Cerebellar nuclear complex (tissue), 1 donor: Measurements from ENCODE around the gene PAK6.

Source experiments
- DNase-seq, 2 experiments: peaks; one replicate each; lab custom pipeline; 2025; lab: John Stamatoyannopoulos, UW

Gene PAK6

DNA sequence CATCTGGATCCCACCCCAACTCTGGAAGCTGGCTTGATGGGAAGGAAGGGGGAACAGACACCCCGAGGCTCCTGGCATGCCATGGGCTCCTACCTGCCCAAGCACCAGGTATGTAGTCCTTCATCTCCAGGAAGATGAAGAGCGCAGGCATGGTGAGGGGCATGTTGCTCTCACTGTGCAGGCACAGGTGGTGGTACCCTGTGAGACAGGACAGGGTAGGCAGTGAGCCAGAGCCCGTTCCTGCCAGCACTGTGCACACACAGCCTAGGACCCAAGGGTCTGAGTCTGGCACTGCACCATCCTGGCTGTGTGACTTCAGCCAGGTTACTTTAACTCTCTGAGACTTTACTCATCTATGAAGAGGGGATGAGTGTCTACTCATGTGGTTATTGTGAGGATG lies 53.4 kb downstream of the PAK6 start:
- DNase-seq = no peak

DNA sequence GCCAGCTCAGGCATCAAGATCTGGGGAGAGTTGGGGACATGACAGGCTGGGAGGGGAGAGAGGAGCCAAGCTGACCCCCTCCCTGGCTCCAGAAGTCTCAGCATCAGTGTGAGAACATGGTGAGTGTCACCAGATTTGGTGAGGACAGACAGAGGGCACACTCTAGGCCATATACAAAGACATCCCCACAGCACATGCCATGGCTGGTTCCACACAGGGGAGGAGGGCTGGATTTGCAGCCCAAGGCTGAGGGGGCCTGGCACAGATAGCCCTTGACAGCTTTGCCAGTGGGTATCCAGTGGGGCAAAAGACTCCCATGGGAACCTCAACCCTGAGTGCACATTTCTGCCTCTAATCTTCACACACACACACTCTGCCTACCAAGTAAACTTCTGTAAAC lies 54.1 kb downstream of the PAK6 start:
- DNase-seq = no peak

DNA sequence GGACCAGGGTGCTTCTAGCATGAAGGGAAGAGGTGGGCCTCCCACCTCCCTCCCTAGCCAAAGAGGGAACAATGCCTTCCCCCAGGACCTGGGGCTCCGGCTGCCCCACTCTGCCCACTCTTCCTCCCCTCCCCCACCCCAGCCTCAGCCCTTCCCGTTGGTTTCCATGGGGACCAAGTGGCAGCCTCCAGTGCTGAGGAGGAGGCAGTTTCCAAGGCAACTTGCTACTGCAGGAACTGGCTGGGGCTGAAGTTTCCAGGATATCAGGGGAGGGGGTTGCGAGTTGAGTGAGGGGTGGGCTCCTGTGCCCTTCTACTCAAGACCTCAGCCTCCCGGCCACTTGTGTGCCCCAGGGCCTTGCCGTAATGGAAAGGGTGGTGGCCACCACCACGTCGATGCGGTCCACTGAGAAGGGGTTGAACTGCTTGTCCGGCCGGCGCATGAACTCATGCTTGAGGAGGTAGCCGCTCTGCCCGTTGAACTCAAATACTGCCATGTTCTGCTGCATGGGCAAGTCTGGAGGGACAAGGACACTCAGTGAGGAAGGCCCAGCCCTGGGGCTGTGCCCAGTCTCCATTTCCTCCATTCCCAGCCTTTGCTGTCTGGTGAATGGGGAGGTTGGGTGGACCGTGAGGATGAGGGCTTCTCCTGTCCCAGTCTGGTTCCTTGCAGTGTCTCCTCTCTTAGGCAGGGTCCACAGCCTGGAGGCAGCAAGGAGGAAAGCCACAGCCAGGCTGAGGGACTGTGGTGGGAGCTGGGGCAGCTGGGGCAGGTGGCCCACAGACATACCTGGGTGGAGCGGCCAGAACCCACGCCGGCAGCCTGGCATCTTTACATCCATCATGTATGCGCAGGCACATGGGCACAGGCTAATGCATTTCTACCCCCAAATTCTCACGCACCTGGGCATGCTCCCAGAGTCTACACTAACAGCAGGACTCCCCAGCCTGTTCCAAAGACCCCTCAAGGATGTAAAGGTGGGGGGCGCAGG lies 55.3 kb downstream of the PAK6 start:
- no peak for DNase-seq

DNA sequence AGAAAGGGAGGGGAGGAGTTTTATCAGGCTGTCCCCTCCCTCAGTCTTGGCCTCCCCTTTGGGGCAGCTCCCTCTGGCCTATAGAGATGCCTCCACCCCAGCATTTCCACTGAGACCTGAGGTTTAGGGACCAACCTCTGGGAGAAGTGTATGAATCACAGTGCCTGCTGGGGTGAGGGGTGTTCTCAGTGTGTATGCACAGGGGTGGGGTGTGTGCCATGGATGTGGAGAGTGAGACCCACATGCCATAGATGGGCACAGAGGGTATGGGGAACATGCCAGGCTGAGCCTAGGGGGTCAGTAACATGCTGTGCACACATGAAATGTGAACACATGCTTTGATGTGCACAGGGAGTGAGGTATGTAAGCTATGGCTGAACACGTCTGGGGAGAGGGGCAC lies 56.4 kb downstream of the PAK6 start:
- no peak for DNase-seq

DNA sequence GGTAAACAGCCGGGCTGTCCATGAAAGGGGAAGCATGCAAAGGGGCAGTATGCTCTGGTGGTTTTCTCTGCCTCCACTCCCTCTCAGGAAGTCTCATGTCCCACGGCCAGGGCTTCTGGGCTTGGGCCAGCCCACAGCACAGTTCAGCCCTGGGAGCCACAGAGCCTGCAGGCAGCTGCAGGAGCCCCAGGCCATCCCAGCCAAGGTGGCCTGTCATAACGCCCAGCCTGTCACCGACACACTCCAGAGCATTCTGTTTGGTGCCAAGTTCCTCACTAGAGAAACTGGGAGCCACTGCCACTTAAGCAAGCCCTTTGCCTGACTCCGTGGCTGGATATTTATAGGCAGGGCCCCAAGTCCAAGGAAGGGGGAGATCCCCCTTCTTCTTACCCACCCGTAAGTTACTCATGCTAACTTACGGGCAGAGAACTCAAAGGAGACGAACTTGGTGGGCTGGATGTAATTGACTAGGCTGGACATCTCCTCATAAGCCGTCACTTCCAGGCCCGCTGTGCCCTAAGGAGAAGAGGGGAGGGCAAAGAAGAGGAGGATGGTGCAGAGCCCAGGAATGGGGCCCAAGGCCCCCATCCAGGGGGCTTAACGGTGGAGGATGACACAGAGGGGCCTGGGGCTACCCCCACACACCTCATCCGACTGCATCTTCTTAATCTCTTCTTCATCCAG lies 57.2 kb downstream of the PAK6 start:
- DNase-seq = no peak

DNA sequence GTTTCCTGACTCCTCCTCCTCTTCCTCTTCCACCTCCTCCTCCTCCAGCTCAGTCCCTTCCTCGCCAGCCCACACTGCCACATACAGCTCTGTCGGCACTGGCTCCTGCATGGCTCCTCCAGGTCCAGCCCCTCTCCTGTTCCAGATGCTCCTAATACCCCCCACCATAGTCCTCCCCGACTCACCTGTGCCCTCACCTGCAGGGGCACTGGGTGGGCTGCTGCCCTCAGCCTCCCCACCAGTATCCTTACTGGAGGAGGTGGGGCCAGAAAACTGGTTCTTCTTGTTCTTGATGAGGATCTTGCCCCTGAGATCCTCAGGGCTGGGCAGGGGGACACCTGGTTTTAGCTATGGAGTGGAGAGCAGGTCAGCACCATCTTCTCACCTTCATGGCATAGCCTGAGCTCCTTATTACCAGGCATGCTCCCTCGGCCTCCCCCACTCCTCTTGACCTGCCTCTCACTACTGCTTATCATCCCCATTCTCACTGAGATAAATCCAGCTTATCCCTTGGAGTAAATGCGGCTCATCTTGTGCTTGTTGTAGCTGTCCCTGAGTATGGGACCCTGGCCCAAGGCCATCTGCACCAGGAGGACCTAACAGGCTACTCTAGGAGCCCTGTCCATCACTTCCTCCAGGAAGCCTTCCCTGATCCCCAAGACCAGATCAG lies 57.8 kb downstream of the PAK6 start:
- DNase-seq = no peak

DNA sequence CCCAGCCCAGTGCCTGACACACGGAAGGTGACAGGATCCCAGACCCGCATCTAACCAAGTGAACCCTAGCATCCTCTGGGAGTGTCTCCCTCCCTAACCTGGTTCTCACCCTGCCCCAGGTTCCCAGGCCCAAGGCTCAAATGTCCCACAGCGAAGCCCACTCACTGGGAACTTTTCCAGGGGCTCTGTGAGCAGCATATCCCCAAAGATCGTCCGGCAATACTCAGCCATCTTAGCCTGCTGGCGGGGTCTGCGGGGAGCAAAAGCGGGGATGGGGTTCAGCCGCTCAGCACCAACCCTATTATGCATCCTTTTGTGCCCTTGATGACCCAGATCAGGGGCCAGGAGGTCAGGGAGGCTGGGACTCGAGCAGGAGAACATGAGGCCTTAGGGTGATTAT lies 58.5 kb downstream of the PAK6 start:
- DNase-seq = no peak

DNA sequence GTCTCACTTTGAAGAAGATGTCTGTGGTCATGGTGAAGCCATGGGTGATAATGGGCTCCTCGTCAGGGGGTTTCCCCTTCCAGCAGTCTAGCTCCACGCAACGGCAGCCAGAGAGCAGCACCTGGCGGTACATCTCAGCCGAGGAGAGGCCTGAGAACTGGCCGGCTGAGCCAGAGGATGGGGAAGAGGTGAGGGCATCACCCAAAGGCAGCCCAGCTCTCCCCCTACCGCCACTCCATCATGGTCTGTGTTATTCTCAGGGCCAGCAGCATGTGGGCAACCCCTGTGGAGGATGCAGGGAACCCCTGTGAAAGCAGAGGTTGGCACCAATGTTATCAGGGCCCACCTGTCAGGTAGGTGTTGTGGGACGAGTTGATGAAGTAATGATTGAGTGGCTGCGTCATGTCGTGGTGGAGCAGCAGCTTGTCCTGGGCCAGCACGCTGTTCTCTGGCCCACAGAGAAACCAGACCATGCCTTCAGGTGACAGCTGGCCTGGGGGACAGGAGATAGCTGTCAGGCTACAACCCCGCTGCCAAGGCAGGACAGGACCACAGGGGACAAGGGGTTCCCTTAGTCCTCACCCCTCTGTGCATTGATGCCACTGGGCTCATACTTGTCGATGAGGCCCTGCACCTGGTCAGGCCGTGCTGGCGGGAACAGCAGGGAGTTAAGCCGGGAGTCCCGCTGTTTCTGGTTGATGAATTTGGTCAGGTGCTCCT lies 59.5 kb downstream of the PAK6 start:
- no peak for DNase-seq

DNA sequence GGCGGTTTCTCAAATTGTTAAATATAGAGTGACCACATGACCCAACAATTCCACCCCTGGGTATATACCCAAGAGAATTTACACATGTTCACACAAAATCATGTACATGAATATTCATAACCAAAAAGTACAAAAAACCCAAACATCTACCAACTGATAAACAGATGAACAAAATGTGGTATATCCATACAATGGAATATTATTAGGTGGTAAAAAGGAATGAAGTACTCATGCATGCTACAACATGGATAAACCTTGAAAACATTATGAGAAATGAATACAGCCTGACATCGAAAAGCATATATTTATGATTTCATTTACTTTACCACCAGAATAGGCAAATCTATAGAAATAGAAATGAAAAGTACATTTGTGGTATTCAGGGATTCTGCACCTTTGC lies 61.5 kb downstream of the PAK6 start:
- no peak for DNase-seq

DNA sequence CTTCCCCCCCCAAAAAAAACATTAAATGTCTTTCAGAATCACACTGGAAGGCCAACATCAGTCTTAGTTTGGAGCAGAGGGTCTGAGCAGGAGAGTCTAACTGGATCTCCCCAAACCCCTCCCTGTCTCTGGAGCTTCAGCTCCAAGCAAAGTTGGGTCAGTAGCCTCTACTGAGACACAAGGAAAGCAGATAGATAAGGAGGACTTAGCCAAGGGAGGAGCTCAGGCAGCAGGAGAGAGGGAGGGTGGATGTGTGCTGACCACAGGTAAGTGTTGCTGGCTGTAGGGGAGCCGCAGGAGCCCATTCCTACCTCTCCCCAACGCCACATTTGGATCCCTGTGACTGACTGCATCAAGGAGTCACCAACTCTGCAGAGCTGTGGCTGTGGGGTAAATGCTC lies 61.9 kb downstream of the PAK6 start:
- DNase-seq = no peak

DNA sequence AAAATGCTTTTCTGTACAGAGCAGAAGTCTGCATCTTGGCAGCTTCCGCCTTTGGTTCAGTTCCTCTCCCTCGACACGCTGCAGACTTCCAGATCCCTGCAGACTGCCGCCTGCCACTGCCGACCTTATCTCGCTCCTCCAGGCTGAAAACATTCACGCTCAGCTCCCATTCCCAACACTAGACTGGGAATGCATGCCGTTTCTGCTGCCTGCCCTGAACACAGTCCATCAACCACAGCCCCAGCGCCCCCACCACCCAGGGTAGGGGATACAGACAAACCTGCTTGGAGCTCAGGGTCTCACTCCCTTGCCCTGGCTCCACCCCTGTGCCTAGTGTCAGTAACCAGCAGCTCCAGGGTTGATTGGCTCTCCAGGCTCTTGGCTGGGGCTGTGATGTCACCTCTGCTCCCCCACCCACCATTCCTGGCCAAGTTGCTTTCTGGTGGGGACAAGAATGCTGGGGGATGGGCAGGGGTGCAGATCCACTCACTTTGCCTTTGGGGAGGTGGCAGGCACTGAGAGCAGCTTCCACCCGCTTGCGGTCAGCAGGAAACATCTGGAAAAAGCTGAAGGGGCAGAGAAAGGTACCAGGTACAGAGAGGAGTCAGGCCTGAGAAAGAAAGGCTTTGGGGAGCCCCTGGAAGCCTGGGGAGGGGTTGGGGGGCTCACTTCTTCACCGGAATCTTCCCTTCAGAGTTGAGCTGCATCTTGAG lies 62.8 kb downstream of the PAK6 start:
- no peak for DNase-seq

DNA sequence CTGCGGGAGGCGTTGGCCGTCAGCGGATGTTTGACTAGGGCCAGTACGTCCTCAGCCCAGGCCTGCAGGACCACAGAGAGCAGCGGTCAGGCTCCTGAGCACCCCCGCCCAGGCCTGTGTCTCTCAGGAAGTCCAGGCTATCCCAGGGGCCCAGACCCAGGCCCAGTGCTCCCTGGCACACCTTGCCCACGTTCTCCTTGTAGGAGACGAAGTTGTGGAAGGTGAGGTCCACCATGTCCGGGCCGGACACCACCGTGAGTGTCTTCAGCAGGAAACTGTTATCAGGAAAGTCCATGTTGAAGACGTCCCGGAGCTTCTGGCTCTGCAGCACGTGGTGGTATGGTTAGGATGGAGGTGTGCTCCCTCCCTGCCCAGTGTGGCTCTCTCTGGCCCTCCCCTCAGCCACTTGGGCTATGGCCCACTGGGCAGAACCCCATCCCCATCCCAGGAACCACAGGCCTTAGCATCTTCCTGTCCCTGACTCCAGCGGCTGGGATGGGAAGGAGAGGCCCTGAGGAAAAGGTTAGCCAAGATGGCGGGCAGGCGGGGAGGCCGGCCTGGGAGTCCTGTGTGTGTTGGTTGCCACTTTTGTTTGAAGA lies 63.5 kb downstream of the PAK6 start:
- DNase-seq = no peak

DNA sequence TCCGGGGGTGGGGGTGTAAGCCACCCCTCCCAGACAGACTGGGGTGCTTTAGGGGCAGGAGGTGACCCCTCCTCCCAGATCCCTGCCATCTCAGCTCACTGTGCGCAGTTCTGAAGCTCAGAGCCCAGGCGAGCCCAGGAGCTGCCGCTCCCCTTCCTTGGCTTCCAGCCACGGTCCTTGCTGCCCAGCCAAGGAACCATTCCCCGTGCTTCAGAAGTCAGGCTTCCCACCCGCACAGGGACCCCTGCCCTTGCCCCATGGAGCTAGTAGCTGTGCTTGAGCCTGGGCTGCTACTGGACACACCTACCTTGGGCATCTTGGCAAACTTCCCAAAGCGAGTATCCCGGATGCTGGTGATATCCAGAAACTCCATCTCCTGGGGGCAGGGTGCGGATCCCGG lies 64.1 kb downstream of the PAK6 start:
- DNase-seq = no peak

DNA sequence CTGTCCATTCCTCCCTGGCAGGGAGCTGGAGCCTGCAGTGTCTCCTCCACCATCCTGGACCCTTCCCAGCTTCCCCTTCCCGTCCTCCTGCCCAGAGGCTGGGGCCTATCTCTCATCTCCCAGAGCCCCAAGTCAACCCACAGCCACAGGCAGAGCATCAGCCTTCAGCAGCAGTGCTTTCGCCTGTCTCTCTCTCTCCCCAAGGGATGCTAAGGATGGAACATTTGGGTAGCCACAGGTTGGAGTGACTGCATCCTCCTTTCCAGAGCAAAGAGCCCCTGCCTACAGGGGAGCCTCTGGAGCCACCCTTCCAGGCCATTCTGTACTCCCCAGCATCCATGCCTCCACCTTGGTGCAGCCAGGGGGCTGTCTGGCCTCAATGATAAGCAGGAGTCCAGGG lies 64.7 kb downstream of the PAK6 start:
- DNase-seq = no peak

DNA sequence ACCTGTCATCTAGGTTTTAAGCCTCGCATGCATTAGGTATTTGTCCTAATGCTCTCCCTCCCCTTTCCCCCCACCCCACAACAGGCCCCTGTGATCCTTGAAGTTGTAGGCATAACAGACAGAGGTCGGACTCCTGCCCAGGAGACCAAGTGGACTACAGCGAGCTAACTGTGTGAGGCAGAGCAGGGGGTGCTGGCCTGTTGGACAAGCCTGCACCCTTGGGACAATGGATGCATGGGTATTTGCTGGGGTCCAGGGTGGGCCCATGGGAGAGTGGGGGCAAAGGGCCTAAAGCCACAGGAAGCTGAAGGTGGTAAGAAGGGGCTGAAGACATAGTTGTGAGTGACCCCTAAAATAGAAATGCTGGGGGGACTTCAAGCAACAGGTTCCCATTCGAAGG lies 66.4 kb downstream of the PAK6 start:
- DNase-seq = no peak

DNA sequence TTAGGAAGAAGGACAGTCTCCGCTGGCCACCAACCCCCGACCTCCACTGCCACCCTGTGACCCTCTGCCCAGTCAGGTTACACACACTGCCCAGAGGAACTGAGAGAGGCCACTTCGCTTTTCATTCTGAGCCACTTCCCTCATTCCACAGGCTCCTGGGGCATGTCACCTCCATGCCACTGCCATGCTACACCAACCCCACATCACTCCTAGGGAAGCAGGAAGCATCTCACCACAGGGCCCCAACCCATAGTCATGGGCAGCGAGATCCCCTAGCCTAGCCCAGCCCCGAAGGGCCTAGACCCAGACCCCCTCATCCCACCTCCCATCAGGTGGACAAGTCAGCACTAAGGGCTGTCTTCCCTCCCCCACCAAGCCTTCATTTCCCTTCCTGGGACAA lies 67.5 kb downstream of the PAK6 start:
- DNase-seq = no peak

DNA sequence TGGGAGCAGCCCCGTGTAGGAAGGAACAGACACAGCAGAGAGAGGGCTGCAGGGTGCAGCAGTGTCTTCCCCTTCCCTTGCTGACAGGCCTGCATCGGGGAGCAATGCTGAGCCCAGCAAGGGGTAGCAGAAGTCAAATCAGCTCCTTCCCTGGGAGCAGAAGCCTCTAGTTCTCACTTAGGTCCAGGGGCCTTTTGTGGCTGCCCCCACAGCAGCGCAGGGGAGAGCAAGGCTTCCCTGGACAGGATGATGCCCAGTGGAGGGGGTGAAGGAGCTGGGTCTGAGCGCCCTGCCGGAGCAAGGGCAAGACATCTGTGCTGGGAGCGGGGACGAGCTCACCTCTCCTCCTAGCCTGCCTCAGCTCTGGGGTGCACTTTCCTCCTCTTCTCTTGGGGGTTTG lies 68.0 kb downstream of the PAK6 start:
- DNase-seq = no peak

DNA sequence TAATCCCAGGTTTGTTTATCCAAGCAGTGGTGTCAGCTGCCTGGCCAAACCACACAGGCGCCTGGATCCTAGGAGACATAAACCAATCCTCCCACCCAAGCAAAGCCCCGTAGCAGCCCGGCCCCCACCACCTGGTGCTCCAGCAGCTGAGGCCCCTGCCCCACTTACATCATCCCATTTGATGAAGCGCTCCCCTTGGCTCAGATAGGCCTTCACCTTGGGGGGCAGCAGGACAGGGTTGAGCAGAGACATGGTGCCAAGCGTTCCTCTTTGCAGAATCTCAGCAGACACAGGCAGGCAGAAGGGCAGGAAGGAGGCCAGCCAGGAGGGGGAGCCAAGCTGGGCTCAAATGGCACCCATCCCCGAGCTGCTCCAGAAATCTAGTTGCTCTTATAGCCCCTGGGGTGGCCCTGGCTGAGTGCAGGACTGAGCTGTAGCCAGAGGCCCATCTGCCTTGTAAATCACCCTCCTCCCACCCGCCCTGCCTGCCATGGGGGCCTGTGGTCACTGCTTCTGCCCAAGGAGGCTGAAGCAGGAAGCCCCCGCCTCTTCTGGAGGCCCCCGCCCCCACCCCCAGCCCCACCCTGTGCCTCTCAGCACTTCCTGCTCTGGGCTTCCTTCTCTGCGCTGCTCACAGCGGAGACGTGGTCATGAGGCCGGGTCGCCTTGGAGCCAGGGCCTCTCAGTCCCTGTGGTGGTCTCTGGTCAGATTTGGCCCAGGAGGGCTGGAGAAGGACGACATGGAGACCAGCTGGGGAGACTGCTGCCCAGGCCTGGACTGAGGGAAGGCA lies 68.8 kb downstream of the PAK6 start, which contains the start of gene PLCB2:
PLCB2 (minus strand) TSS at position 515 of the 791 bp plus-strand sequence; CDS start at position 252, 263 bp downstream.
- DNase-seq = no peak

DNA sequence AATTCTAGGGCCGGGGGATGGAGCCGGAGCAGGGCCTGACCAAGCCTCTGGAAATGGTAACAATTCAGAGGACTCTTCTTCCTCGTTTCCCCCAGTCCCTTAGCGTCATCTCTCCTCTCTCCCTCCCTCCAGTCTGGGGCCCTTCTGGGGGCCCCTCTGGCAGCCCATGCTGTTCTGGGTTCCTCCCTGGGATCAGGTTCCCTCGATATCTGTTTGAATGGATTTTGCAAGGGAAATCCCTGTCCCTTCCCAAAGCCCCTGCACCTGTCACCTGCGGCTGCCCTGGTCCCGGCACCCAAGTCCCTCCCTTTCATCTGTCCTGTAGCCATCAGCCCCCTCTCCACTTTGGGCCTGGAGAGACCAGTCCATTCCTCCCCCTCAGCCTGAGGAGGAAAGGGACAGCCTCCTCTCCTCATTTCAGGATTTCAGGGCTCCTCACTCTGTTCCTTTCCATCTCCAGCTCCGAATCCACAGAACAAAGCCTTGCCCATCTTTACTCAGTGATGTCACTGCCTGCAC lies 70.5 kb downstream of the PAK6 start:
- DNase-seq = no peak
